GM12801 (cell line): ENCODE data around the gene RAPGEF1.

Experiments used
- CTCF ChIP-seq: IDR thresholded peaks from one replicate; pipeline ENCODE4 v1.5.1; 2011; ENCODE audit warnings: control low read depth; ENCODE audit not compliant: insufficient read length; ENCODE audit errors: extremely low read depth

The RAPGEF1 gene

GRCh38 chr9:131774636-131775035, 34.8 kb upstream of the RAPGEF1 start:
- no peak for TF ChIP-seq CTCF

- no peak for TF ChIP-seq CTCF
These were observed 34.1 kb upstream of the RAPGEF1 start for GRCh38 chr9:131773911-131774379.

- TF ChIP-seq CTCF, result no peak
These were observed 33.1 kb upstream of the RAPGEF1 start for GRCh38 chr9:131772940-131773339.

- TF ChIP-seq CTCF, result no peak
These were observed 31.8 kb upstream of the RAPGEF1 start for GRCh38 chr9:131771646-131772045.

GRCh38 chr9:131769361-131769760, 29.5 kb upstream of the RAPGEF1 start:
- no peak for TF ChIP-seq CTCF

GRCh38 chr9:131764568-131764967, 24.7 kb upstream of the RAPGEF1 start:
- no peak for TF ChIP-seq CTCF

GRCh38 chr9:131762356-131762932, 22.6 kb upstream of the RAPGEF1 start:
- no peak for TF ChIP-seq CTCF

- no peak for TF ChIP-seq CTCF
These were observed 19.3 kb upstream of the RAPGEF1 start for GRCh38 chr9:131759017-131759647.
